ENCODE data around the gene SKP1. TPM values are rescaled to one million over a fixed set of nuclear protein-coding genes. Genes with fewer than 3 reads are reported as not detected.

SKP1 gene
- total RNA-seq, 1 experiment from 2014 or later, result 348 TPM

DNA sequence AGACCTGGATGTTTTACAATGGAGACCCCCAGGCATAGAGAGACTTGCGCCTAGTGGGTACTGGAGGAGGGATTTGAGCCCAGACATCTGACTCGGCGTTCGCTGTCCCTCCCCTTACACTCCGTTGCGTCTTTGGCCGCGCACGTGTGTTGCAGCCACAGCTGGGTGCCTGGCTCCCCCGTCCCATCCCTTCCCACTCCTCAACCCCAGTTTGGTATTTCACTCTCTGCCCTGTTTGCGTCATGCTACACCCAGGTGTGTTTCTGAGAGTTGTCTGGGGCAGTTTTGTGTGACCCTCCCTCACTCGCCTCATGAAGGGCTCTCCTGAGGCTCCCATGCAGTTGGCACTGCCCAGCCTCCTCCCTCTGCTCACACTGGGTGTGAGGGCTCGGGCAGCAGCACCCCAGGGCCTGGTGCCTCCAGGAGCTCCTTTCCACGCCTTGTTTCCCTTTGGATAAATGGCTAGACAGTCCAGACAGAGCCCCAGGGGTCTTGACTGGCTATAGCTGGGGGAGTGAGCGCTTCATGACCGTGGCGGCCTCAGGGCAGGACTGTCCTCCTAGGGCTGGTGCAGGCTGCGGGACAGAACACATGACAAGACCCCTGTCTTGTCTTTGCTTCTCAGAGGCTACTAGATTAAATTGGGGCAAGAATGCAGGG is 48.6 kb downstream of the SKP1 start:
- Histone ChIP-seq H4K91ac (ENCODE audit: insufficient read length, low read depth, low read length) (no peak overlapping the region), H4K20me1 (ENCODE audit: control insufficient read depth, insufficient read depth, insufficient read length) (peaks cover 3% of the 10 kb centered on the region), H3K14ac (ENCODE audit: insufficient read depth, low read length) (no peak overlapping the region; the same call in 1 of the 2 replicates), H2BK15ac (ENCODE audit: low read depth, low read length) (no peak overlapping the region), H3K27ac (ENCODE audit: insufficient read length, low read depth, low read length) (no peak overlapping the region), H3K23ac (ENCODE audit: insufficient read length, low read depth, low read length) (no peak overlapping the region), H3K4me1 (ENCODE audit: insufficient read depth, low read length) (no peaks in the 10 kb centered on the region), H3K79me1 (ENCODE audit: insufficient read depth, low read depth, low read length, poor library complexity, severe bottlenecking) (no peaks in the 10 kb centered on the region), H3K4me2 (ENCODE audit: insufficient read depth, insufficient read length, low read length) (no peak overlapping the region), H4K5ac (ENCODE audit: insufficient read length, low read depth, low read length) (no peak overlapping the region), H3K56ac (ENCODE audit: insufficient read length, low read depth, low read length) (no peak overlapping the region), H2AFZ (ENCODE audit: low read length) (no peak overlapping the region), H3K4ac (ENCODE audit: low read depth, low read length) (no peak overlapping the region), H3K9me3 (ENCODE audit: control insufficient read depth, low read depth, low read length) (no peaks in the 10 kb centered on the region), H3K9ac (ENCODE audit: extremely low read depth, insufficient read length, low read length) (no peak overlapping the region), H2BK12ac (ENCODE audit: insufficient read length, low read depth, low read length) (no peak overlapping the region), H2BK20ac (ENCODE audit: low read depth, low read length, poor library complexity, severe bottlenecking) (no peak overlapping the region), H2AK5ac (ENCODE audit: insufficient read length, low read length) (no peak overlapping the region), H3K27me3 (ENCODE audit: insufficient read depth, low read length) (no peaks in the 10 kb centered on the region), H4K8ac (replicated peaks; ENCODE audit: insufficient read length, low read depth, low read length) (no peak overlapping the region), H3K18ac (ENCODE audit: insufficient read length, low read depth, low read length) (no peak overlapping the region), H3K79me2 (ENCODE audit: insufficient read depth, low read length) (no peaks in the 10 kb centered on the region), H2BK120ac (ENCODE audit: low read depth, low read length, poor library complexity, severe bottlenecking) (no peak overlapping the region), H2BK5ac (ENCODE audit: insufficient read length, low read length) (no peak overlapping the region), H3K23me2 (ENCODE audit: insufficient read length, low read depth, low read length, poor library complexity, severe bottlenecking) (no peaks in the 10 kb centered on the region), H3T11ph (ENCODE audit: low read length) (no peak overlapping the region)
- no peak for TF ChIP-seq CTCF (conservative IDR thresholded peaks at IDR 0.05)
- Mint-ChIP-seq H3K27me3 (ENCODE audit: low read depth) (no peaks in the 10 kb centered on the region; the same call in 1 of the 2 replicates), H3K4me3 (no peak overlapping the region), H3K27ac (peak overlapping the region; percentile 18 to 73 (median 39); a peak in 4 of 7 replicates), H3K9me3 (no peaks in the 10 kb centered on the region), H3K4me1 (peaks cover 0 to 10% of the 10 kb centered on the region in 2 experiments), H3K36me3 (ENCODE audit: insufficient read depth in 1 of 3, low read depth in 3 of 3) (no peaks in the 10 kb centered on the region; a peak in 3 of 7 replicates)
- DNase-seq, result no peak
- WGBS (ENCODE audit: extremely low coverage, insufficient read length, low lambda C conversion rate), result no CpG with 5 or more reads among the region's 18 CpGs
